Measurements from ENCODE around the gene SLC16A3.

The SLC16A3 gene

GRCh38 chr17:82231562-82232321 is 2.9 kb downstream of the SLC16A3 start:
- Histone ChIP-seq H3K79me2 (ENCODE audit: insufficient read depth, low read depth) (no peaks in the 10 kb centered on the region), H3K9ac (no peak overlapping the region), H3K27ac (no peak overlapping the region), H3K27me3 (ENCODE audit: insufficient read depth, low read depth) (peaks cover 36% of the 10 kb centered on the region; the same call in 1 of the 2 replicates), H4K20me1 (ENCODE audit: insufficient read depth) (no peaks in the 10 kb centered on the region), H2AFZ (ENCODE audit: low read depth) (peak overlapping the region; percentile 44; the same call in 1 of the 2 replicates), H3K4me3 (IDR thresholded peaks at IDR 0.05; ENCODE audit: insufficient read depth, low read depth, low read length) (no peak overlapping the region), H3K4me2 (peak overlapping the region; percentile 46; the same call in 1 of the 2 replicates), H3K36me3 (ENCODE audit: insufficient read depth) (no peaks in the 10 kb centered on the region), H3K4me1 (ENCODE audit: low read depth, poor library complexity, severe bottlenecking) (peaks cover 15% of the 10 kb centered on the region)
- TF ChIP-seq, protein P1, sequence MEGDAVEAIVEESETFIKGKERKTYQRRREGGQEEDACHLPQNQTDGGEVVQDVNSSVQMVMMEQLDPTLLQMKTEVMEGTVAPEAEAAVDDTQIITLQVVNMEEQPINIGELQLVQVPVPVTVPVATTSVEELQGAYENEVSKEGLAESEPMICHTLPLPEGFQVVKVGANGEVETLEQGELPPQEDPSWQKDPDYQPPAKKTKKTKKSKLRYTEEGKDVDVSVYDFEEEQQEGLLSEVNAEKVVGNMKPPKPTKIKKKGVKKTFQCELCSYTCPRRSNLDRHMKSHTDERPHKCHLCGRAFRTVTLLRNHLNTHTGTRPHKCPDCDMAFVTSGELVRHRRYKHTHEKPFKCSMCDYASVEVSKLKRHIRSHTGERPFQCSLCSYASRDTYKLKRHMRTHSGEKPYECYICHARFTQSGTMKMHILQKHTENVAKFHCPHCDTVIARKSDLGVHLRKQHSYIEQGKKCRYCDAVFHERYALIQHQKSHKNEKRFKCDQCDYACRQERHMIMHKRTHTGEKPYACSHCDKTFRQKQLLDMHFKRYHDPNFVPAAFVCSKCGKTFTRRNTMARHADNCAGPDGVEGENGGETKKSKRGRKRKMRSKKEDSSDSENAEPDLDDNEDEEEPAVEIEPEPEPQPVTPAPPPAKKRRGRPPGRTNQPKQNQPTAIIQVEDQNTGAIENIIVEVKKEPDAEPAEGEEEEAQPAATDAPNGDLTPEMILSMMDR (conservative IDR thresholded peaks at IDR 0.05; ENCODE audit: low read depth, low read length), result no peak

GRCh38 chr17:82232322-82232820 is 3.5 kb downstream of the SLC16A3 start:
- TF ChIP-seq, protein P1 (conservative IDR thresholded peaks at IDR 0.05; ENCODE audit: low read depth, low read length), result no peak
- Histone ChIP-seq H3K4me2 (no peak overlapping the region), H2AFZ (ENCODE audit: low read depth) (no peak overlapping the region), H3K9ac (no peak overlapping the region), H3K27ac (no peak overlapping the region), H3K27me3 (ENCODE audit: insufficient read depth, low read depth) (peaks cover 33% of the 10 kb centered on the region; the same call in 1 of the 2 replicates), H3K4me3 (IDR thresholded peaks at IDR 0.05; ENCODE audit: insufficient read depth, low read depth, low read length) (no peak overlapping the region), H3K4me1 (ENCODE audit: low read depth, poor library complexity, severe bottlenecking) (peaks cover 19% of the 10 kb centered on the region), H3K36me3 (ENCODE audit: insufficient read depth) (no peaks in the 10 kb centered on the region), H4K20me1 (ENCODE audit: insufficient read depth) (no peaks in the 10 kb centered on the region), H3K79me2 (ENCODE audit: insufficient read depth, low read depth) (no peaks in the 10 kb centered on the region)

GRCh38 chr17:82232876-82233785 is 4.3 kb downstream of the SLC16A3 start:
- H3K27ac ChIP-seq, result no peak overlapping the region
- no peak overlapping the region for H2AFZ ChIP-seq (ENCODE audit: low read depth)
- peaks cover 28% of the 10 kb centered on the region; the same call in 1 of the 2 replicates for H3K27me3 ChIP-seq (ENCODE audit: insufficient read depth, low read depth)
- peaks cover 25% of the 10 kb centered on the region for H3K4me1 ChIP-seq (ENCODE audit: low read depth, poor library complexity, severe bottlenecking)
- H3K36me3 ChIP-seq (ENCODE audit: insufficient read depth), result no peaks in the 10 kb centered on the region
- no peak overlapping the region for H3K9ac ChIP-seq
- TF ChIP-seq, protein P1 (conservative IDR thresholded peaks at IDR 0.05; ENCODE audit: low read depth, low read length), result no peak
- no peak overlapping the region for H3K4me3 ChIP-seq (IDR thresholded peaks at IDR 0.05; ENCODE audit: insufficient read depth, low read depth, low read length)
- no peaks in the 10 kb centered on the region for H4K20me1 ChIP-seq (ENCODE audit: insufficient read depth)
- H3K4me2 ChIP-seq, result no peak overlapping the region
- H3K79me2 ChIP-seq (ENCODE audit: insufficient read depth, low read depth), result no peaks in the 10 kb centered on the region

- Histone ChIP-seq H3K79me2 (ENCODE audit: insufficient read depth, low read depth) (no peaks in the 10 kb centered on the region), H3K27me3 (ENCODE audit: insufficient read depth, low read depth) (peaks cover 20% of the 10 kb centered on the region; the same call in 1 of the 2 replicates), H3K36me3 (ENCODE audit: insufficient read depth) (no peaks in the 10 kb centered on the region), H3K9ac (no peak overlapping the region), H4K20me1 (ENCODE audit: insufficient read depth) (no peaks in the 10 kb centered on the region), H2AFZ (ENCODE audit: low read depth) (no peak overlapping the region), H3K4me2 (no peak overlapping the region), H3K4me1 (ENCODE audit: low read depth, poor library complexity, severe bottlenecking) (peaks cover 35% of the 10 kb centered on the region), H3K27ac (no peak overlapping the region), H3K4me3 (IDR thresholded peaks at IDR 0.05; ENCODE audit: insufficient read depth, low read depth, low read length) (no peak overlapping the region)
- TF ChIP-seq, protein P1 (conservative IDR thresholded peaks at IDR 0.05; ENCODE audit: low read depth, low read length), result no peak
These were observed 5.6 kb downstream of the SLC16A3 start for GRCh38 chr17:82234211-82235055.

Measured in KMS-11 (cell line).